ENCODE results near the gene SLC9A2. TPM values are rescaled to one million over a fixed set of nuclear protein-coding genes. Genes with fewer than 3 reads are reported as not detected.

Gene SLC9A2
- total RNA-seq, 1 experiment from 2014 or later = 0.18 TPM

GRCh38 chr2:102724553-102724952, 105.2 kb downstream of the SLC9A2 start:
- no peak for DNase-seq (ENCODE audit: low read depth)

- no peak for DNase-seq (ENCODE audit: low read depth)
These were observed 107.1 kb downstream of the SLC9A2 start for GRCh38 chr2:102726128-102727087.

- DNase-seq (ENCODE audit: low read depth) = no peak
These were observed 116.2 kb downstream of the SLC9A2 start for GRCh38 chr2:102735416-102736109.

GRCh38 chr2:102736110-102736409, 116.7 kb downstream of the SLC9A2 start:
- DNase-seq (ENCODE audit: low read depth) = no peak

- peak; percentile 67 for DNase-seq (ENCODE audit: low read depth)
These were observed 117.4 kb downstream of the SLC9A2 start for GRCh38 chr2:102736410-102737409.

- DNase-seq (ENCODE audit: low read depth) = no peak
These were observed 118.1 kb downstream of the SLC9A2 start for GRCh38 chr2:102737431-102737830.

- DNase-seq (ENCODE audit: low read depth) = no peak
These were observed 123.9 kb downstream of the SLC9A2 start for GRCh38 chr2:102743259-102743658.

GRCh38 chr2:102748107-102748506, 128.8 kb downstream of the SLC9A2 start:
- DNase-seq (ENCODE audit: low read depth) = no peak

GRCh38 chr2:102749938-102750337, 130.6 kb downstream of the SLC9A2 start:
- no peak for DNase-seq (ENCODE audit: low read depth)

GRCh38 chr2:102753563-102754159, 134.3 kb downstream of the SLC9A2 start:
- DNase-seq (ENCODE audit: low read depth) = peak; percentile 55

- DNase-seq (ENCODE audit: low read depth) = no peak
These were observed 135.2 kb downstream of the SLC9A2 start for GRCh38 chr2:102754456-102755145.

- DNase-seq (ENCODE audit: low read depth) = no peak
These were observed 135.9 kb downstream of the SLC9A2 start for GRCh38 chr2:102755284-102755683.

- no peak for DNase-seq (ENCODE audit: low read depth)
These were observed 139.1 kb downstream of the SLC9A2 start for GRCh38 chr2:102758439-102758838.

Other genes starting within 250 kb of the SLC9A2 start
- not detected in 2 replicates for gene IL18RAP, start 196.4 kb upstream of the SLC9A2 start, total RNA-seq (2014; rRNA removed; shearing (Covaris generic))
- not detected in 2 replicates for gene SLC9A4, start 146.3 kb upstream of the SLC9A2 start, total RNA-seq (2014; rRNA removed; shearing (Covaris generic))
- gene TMEM182, start 142.5 kb downstream of the SLC9A2 start, total RNA-seq (2014; rRNA removed; shearing (Covaris generic)) = 1.5 and 8.3 TPM in 2 replicates

Data from HT1080 (cell line).